H9 (cell line): ENCODE measurements around the gene AFF2. TPM values are rescaled to one million over a fixed set of nuclear protein-coding genes. Genes with fewer than 3 reads are reported as not detected.

Experiments used
- DNase-seq: peaks from one replicate; pipeline ENCODE4 v3.0.0-alpha.2; 2017
- H2AFZ ChIP-seq: one replicate; pipeline ENCODE4 v1.6.1; 2013; ENCODE audit warnings: mild to moderate bottlenecking, low read length, control low read depth, moderate library complexity
- H2AK5ac ChIP-seq: 2 replicates; pipeline ENCODE4 v1.6.1; 2013; ENCODE audit warnings: low read length, control low read depth, mixed read lengths; ENCODE audit not compliant: insufficient read length
- H2BK120ac ChIP-seq: one replicate; pipeline ENCODE4 v1.6.1; 2013; ENCODE audit warnings: low read depth, mild to moderate bottlenecking, low read length, control low read depth, inconsistent platforms; ENCODE audit not compliant: poor library complexity, severe bottlenecking
- H2BK12ac ChIP-seq: 2 replicates; pipeline ENCODE4 v1.6.1; 2013; ENCODE audit warnings: low read length, control low read depth, mixed read lengths, low read depth; ENCODE audit not compliant: insufficient read length
- H2BK15ac ChIP-seq: 2 replicates; pipeline ENCODE4 v1.6.1; 2013; ENCODE audit warnings: low read depth, low read length, control low read depth
- H2BK20ac ChIP-seq: one replicate; pipeline ENCODE4 v1.6.1; 2013; ENCODE audit warnings: low read depth, mild to moderate bottlenecking, low read length, control low read depth, inconsistent platforms; ENCODE audit not compliant: poor library complexity, severe bottlenecking
- H2BK5ac ChIP-seq: 2 replicates; pipeline ENCODE4 v1.6.1; 2013; ENCODE audit warnings: low read length, control low read depth, mixed read lengths; ENCODE audit not compliant: insufficient read length
- H3K14ac ChIP-seq: 2 replicates; pipeline ENCODE4 v1.6.1; 2013; ENCODE audit warnings: low read length, control low read depth; ENCODE audit not compliant: insufficient read depth
- H3K18ac ChIP-seq: 2 replicates; pipeline ENCODE4 v1.6.1; 2013; ENCODE audit warnings: low read depth, mild to moderate bottlenecking, mixed read lengths, low read length, control low read depth; ENCODE audit not compliant: insufficient read length
- H3K23ac ChIP-seq: 2 replicates; pipeline ENCODE4 v1.6.1; 2013; ENCODE audit warnings: low read length, control low read depth, mixed read lengths, low read depth; ENCODE audit not compliant: insufficient read length
- H3K23me2 ChIP-seq: 2 replicates; pipeline ENCODE4 v1.6.1; 2013; ENCODE audit warnings: low read depth, mild to moderate bottlenecking, mixed read lengths, low read length, control low read depth; ENCODE audit not compliant: insufficient read length, poor library complexity, severe bottlenecking
- H3K27ac ChIP-seq: 2 replicates; pipeline ENCODE4 v1.5.1; 2013; ENCODE audit warnings: low read length, control low read depth, mixed read lengths, low read depth; ENCODE audit not compliant: insufficient read length
- H3K27me3 ChIP-seq: 2 replicates; pipeline ENCODE4 v1.6.1; 2013; ENCODE audit warnings: low read length, control low read depth, inconsistent platforms; ENCODE audit not compliant: insufficient read depth
- H3K4ac ChIP-seq: 2 replicates; pipeline ENCODE4 v1.6.1; 2013; ENCODE audit warnings: low read depth, mild to moderate bottlenecking, control low read depth, inconsistent platforms, low read length, moderate library complexity
- H3K4me1 ChIP-seq: 2 replicates; pipeline ENCODE4 v1.6.1; 2013; ENCODE audit warnings: low read length, control low read depth, inconsistent platforms; ENCODE audit not compliant: insufficient read depth
- H3K4me2 ChIP-seq: 2 replicates; pipeline ENCODE4 v1.6.1; 2013; ENCODE audit warnings: low read length, control low read depth, mixed read lengths; ENCODE audit not compliant: insufficient read length, insufficient read depth
- H3K56ac ChIP-seq: 2 replicates; pipeline ENCODE4 v1.6.1; 2013; ENCODE audit warnings: low read depth, mild to moderate bottlenecking, mixed read lengths, low read length, control low read depth; ENCODE audit not compliant: insufficient read length
- H3K79me1 ChIP-seq: 2 replicates; pipeline ENCODE4 v1.6.1; 2013; ENCODE audit warnings: low read depth, mild to moderate bottlenecking, moderate library complexity, low read length, control low read depth, inconsistent platforms; ENCODE audit not compliant: insufficient read depth, poor library complexity, severe bottlenecking
- H3K79me2 ChIP-seq: 2 replicates; pipeline ENCODE4 v1.6.1; 2013; ENCODE audit warnings: low read length, control low read depth, inconsistent platforms; ENCODE audit not compliant: insufficient read depth
- H3K9ac ChIP-seq: 2 replicates; pipeline ENCODE4 v1.6.1; 2013; ENCODE audit warnings: low read length, control low read depth, mixed read lengths; ENCODE audit not compliant: insufficient read length; ENCODE audit errors: extremely low read depth
- H3K9me3 ChIP-seq: one replicate; pipeline ENCODE4 v1.6.1; 2013; ENCODE audit warnings: low read depth, low read length, inconsistent platforms; ENCODE audit not compliant: control insufficient read depth
- H3T11ph ChIP-seq: one replicate; pipeline ENCODE4 v1.6.1; 2013; ENCODE audit warnings: mild to moderate bottlenecking, low read length, control low read depth, inconsistent platforms
- H4K20me1 ChIP-seq: one replicate; pipeline ENCODE4 v1.6.1; 2013; ENCODE audit not compliant: control insufficient read depth, insufficient read length, insufficient read depth
- H4K5ac ChIP-seq: 2 replicates; pipeline ENCODE4 v1.6.1; 2013; ENCODE audit warnings: low read depth, mild to moderate bottlenecking, mixed read lengths, low read length, control low read depth; ENCODE audit not compliant: insufficient read length
- H4K8ac ChIP-seq: replicated peaks from 2 replicates; pipeline ENCODE4 v1.6.1; 2013; ENCODE audit warnings: low read length, control low read depth, mixed read lengths, low read depth; ENCODE audit not compliant: insufficient read length
- H4K91ac ChIP-seq: 2 replicates; pipeline ENCODE4 v1.6.1; 2013; ENCODE audit warnings: low read depth, mild to moderate bottlenecking, moderate library complexity, mixed read lengths, low read length, control low read depth; ENCODE audit not compliant: insufficient read length
- H3K27ac Mint-ChIP-seq, 3 experiments: 2 replicates in 2 of 3; 3 replicates in 1 of 3; pipeline ENCODE4 v1.8.0; 2020 to 2021; ENCODE audit warnings: mixed read lengths in 3 of 3, mild to moderate bottlenecking in 1 of 3, moderate library complexity in 1 of 3
- H3K27me3 Mint-ChIP-seq: 2 replicates; pipeline ENCODE4 v1.8.0; 2021; ENCODE audit warnings: low read depth, mild to moderate bottlenecking, moderate library complexity, mixed read lengths
- H3K36me3 Mint-ChIP-seq, 3 experiments: 2 replicates in 2 of 3; 3 replicates in 1 of 3; pipeline ENCODE4 v1.8.0; 2020 to 2021; ENCODE audit warnings: low read depth in 3 of 3, mixed read lengths in 3 of 3; ENCODE audit not compliant: insufficient read depth in 1 of 3
- H3K4me1 Mint-ChIP-seq, 2 experiments: 2 replicates each; pipeline ENCODE4 v1.8.0; 2020; ENCODE audit warnings: mixed read lengths in 2 of 2
- H3K4me3 Mint-ChIP-seq, 2 experiments: 2 replicates in 1 of 2; 3 replicates in 1 of 2; pipeline ENCODE4 v1.8.0; 2020 to 2021; ENCODE audit warnings: mild to moderate bottlenecking in 2 of 2, mixed read lengths in 2 of 2, moderate library complexity in 1 of 2
- H3K9me3 Mint-ChIP-seq, 2 experiments: 2 replicates in 1 of 2; 3 replicates in 1 of 2; pipeline ENCODE4 v1.8.0; 2020; ENCODE audit warnings: mild to moderate bottlenecking in 2 of 2, mixed read lengths in 2 of 2, moderate library complexity in 1 of 2
- CTCF ChIP-seq: fragments of 200-600 bp; sonication (generic); conservative IDR thresholded peaks from 3 replicates; pipeline ENCODE4 v1.8.0; 2021; ENCODE audit warnings: antibody characterized with exemption, mild to moderate bottlenecking
- WGBS: extraction: QIAGEN DNeasy Blood & Tissue Kit; methylation state at CpG from one replicate; pipeline ENCODE4 v1.1.7; 2013; ENCODE audit warnings: missing lambda C conversion rate, low lambda C conversion rate, mixed read lengths; ENCODE audit not compliant: insufficient read length; ENCODE audit errors: extremely low coverage; 5-methylcytosine and 5-hydroxymethylcytosine counted together
- total RNA-seq: library from RNA; stranded (reverse); gene quantifications from 2 replicates; pipeline ENCODE4 v1.2.1, GENCODE V29; 2021

Gene AFF2
- total RNA-seq, 1 experiment from 2014 or later = 14.6 TPM

DNA sequence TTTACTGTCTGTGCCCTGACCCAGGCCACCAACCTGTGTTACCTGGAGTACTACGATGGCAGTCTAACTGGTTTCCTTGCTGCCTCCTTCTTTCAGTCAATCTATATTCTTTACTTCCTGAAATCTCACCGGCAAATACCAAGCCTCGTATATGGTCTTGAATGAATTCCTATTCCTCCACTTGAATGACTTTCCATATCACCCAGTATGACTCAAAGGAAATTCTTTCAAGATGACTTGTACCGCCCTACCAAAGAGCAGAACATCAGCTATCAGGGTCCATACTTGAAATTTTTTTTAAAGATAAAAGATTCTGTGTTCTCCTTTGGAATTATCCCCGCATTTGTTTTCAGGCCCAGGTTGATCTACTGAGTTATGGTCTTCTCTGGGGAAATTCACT, 378.0 kb downstream of the AFF2 start:
- Histone ChIP-seq H3T11ph (no peak overlapping the region), H2BK20ac (no peak overlapping the region), H2BK120ac (no peak overlapping the region), H2BK12ac (no peak overlapping the region), H3K4ac (no peak overlapping the region), H3K4me2 (no peak overlapping the region), H3K23me2 (no peaks in the 10 kb centered on the region), H2AFZ (no peak overlapping the region), H2BK5ac (no peak overlapping the region), H3K23ac (no peak overlapping the region), H4K5ac (no peak overlapping the region), H3K9me3 (peaks cover 36% of the 10 kb centered on the region), H3K14ac (no peak overlapping the region), H3K27ac (no peak overlapping the region), H3K4me1 (no peaks in the 10 kb centered on the region), H3K27me3 (no peaks in the 10 kb centered on the region), H4K20me1 (no peaks in the 10 kb centered on the region), H2AK5ac (no peak overlapping the region), H2BK15ac (no peak overlapping the region), H3K79me1 (no peaks in the 10 kb centered on the region), H4K91ac (no peak overlapping the region), H3K18ac (no peak overlapping the region), H4K8ac (no peak overlapping the region), H3K56ac (no peak overlapping the region), H3K79me2 (no peaks in the 10 kb centered on the region), H3K9ac (no peak overlapping the region)
- WGBS = no CpG with 5 or more reads among the region's 5 CpGs
- no peak overlapping the region for H3K4me3 Mint-ChIP-seq
- no peak for DNase-seq
- no peak overlapping the region for H3K27ac Mint-ChIP-seq
- H3K9me3 Mint-ChIP-seq = peaks cover 44 to 47% of the 10 kb centered on the region in 2 experiments
- H3K27me3 Mint-ChIP-seq = no peaks in the 10 kb centered on the region
- no peak for TF ChIP-seq CTCF
- H3K36me3 Mint-ChIP-seq = no peaks in the 10 kb centered on the region
- no peaks in the 10 kb centered on the region for H3K4me1 Mint-ChIP-seq
